Lower leg skin (tissue), 4 donors: ENCODE measurements around the gene ATP8B4. TPM values are rescaled to one million over a fixed set of nuclear protein-coding genes. Genes with fewer than 3 reads are reported as not detected.

Experiments used
- DNase-seq, 2 donors: peaks; one replicate each; pipeline ENCODE4 v3.0.0-alpha.2; 2019; ENCODE audit warnings: low spot score in 2 of 2
- H3K4me3 ChIP-seq: fragments of 200-600 bp; sonication (generic); 2 replicates; pipeline ENCODE4 v1.5.1; 2017; ENCODE audit warnings: mild to moderate bottlenecking, low read depth; ENCODE audit not compliant: poor library complexity, severe bottlenecking
- POLR2A ChIP-seq, 2 donors: fragments of 450-650 bp; IDR thresholded peaks; one replicate each; pipeline ENCODE4 v1.6.1; 2016 to 2017; ENCODE audit warnings: antibody characterized with exemption in 2 of 2, mild to moderate bottlenecking in 1 of 2, moderate library complexity in 1 of 2
- WGBS, 2 donors: methylation state at CpG; one replicate each; pipeline ENCODE4 v1.1.5; 2018; 5-methylcytosine and 5-hydroxymethylcytosine counted together
- intact Hi-C: fragments of 100-400 bp; cut with DNase I; formaldehyde crosslinking; loops from one replicate; pipeline ENCODE4 v1.15.0; 2023; ENCODE audit warnings: low total_unique reads
- total RNA-seq, 4 donors: library from RNA; depleted of rRNA; stranded (reverse); fragments of >200 nt; gene quantifications; one replicate each; pipeline ENCODE4 v1.1.0, GENCODE V29; 2016
- TF ChIP-seq, protein P1 (sequence below), 3 donors: fragments of 450-650 bp; IDR thresholded peaks; one replicate each; pipeline ENCODE4 v1.5.1; 2016; ENCODE audit warnings: antibody characterized with exemption in 3 of 3, mild to moderate bottlenecking in 3 of 3, moderate library complexity in 2 of 3

ATP8B4 gene
- total RNA-seq, 4 donors from 2014 or later: 1.9 to 6.3 (median 2.9) TPM

DNA sequence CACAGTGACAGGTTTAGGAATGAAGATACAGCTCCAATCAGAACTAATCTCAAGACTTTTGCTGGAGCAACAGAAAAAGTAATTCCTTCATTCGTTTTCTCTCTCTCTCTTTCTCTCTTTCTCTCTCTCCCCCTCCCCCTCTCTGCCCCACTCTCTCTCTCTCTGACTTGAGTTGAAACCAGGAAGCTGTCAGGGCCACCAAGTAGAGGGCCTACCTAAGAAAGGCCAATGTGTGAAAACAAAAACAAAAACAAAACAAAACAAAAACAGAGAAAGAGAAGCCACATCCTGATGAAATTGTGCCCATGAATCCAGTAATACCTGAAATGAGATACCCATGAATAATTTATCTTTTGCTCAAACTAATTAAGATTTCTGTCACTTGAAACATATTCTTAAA is 72.9 kb downstream of the ATP8B4 start:
- DNase-seq: no peak
- no peak overlapping the region for H3K4me3 ChIP-seq
- WGBS, 2 donors: 68 to 91% methylated on average over 1 of the region's 1 CpG
- intact Hi-C loops: no loop called here
- TF ChIP-seq POLR2A (IDR thresholded peaks at IDR 0.05): no peak
- TF ChIP-seq, protein P1, sequence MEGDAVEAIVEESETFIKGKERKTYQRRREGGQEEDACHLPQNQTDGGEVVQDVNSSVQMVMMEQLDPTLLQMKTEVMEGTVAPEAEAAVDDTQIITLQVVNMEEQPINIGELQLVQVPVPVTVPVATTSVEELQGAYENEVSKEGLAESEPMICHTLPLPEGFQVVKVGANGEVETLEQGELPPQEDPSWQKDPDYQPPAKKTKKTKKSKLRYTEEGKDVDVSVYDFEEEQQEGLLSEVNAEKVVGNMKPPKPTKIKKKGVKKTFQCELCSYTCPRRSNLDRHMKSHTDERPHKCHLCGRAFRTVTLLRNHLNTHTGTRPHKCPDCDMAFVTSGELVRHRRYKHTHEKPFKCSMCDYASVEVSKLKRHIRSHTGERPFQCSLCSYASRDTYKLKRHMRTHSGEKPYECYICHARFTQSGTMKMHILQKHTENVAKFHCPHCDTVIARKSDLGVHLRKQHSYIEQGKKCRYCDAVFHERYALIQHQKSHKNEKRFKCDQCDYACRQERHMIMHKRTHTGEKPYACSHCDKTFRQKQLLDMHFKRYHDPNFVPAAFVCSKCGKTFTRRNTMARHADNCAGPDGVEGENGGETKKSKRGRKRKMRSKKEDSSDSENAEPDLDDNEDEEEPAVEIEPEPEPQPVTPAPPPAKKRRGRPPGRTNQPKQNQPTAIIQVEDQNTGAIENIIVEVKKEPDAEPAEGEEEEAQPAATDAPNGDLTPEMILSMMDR (IDR thresholded peaks at IDR 0.05): no peak

DNA sequence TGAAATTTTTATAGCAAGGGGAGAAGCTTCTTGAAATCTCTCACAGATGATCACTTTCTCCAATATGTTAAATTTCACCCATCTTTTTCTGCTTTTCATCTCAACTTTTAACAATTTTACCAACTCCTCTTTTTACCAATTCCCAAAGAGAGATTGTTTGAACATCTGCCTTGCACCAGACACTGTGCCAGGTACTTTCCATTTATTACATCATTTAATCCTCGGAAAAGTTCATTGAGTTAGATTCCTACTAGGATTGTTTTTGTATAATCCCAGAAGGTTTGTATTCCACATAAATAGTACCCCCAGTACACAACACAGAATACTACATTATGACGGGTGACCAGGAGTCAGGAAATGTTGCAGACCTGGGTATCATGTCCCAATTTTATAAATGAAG is 74.1 kb downstream of the ATP8B4 start:
- H3K4me3 ChIP-seq: no peak overlapping the region
- WGBS, 2 donors: 10 to 17% methylated on average over 2 of the region's 2 CpGs
- intact Hi-C loops: no loop called here
- DNase-seq: no peak
- no peak for TF ChIP-seq POLR2A (IDR thresholded peaks at IDR 0.05)
- TF ChIP-seq, protein P1 (IDR thresholded peaks at IDR 0.05): no peak

DNA sequence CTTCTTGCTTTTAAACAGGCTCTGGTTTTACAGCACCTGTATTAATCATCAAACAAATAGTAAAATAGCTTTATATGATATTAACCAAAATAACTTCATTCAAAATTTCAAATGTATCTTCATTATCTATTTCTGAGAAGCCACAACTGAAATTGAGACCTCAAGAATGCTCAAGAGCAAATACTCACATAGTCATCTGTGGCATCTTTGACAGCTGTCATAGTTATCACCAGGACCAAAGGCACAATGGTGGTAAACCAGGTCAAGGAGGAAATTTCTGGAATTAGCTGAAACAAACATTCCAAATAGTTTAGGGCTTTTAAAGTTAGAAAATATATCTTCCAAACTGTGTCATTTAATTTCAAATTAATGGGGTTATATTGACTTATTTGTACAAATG is 74.6 kb downstream of the ATP8B4 start:
- no peak for DNase-seq
- intact Hi-C loops: no loop called here
- no peak overlapping the region for H3K4me3 ChIP-seq
- TF ChIP-seq POLR2A (IDR thresholded peaks at IDR 0.05): no peak
- TF ChIP-seq, protein P1 (IDR thresholded peaks at IDR 0.05): no peak

DNA sequence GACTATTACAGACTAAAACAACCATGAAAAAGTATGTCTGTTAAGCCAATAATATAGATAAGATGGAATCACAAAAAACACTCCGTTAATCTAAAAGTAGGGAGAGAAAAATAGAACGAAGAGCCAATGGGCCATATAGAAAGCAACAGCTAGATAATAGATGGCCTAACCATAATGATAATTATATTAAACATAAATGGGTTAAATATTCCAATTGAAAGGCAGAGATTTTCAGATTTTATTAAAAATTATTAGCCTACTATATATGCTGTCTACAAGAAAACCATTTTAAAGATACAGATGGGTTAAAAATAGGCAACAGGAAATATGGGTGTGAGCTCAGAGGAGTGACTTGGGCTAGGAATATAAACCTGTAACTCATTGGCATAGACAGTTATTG is 76.3 kb downstream of the ATP8B4 start:
- H3K4me3 ChIP-seq: no peak overlapping the region
- intact Hi-C loops: no loop called here
- TF ChIP-seq, protein P1 (IDR thresholded peaks at IDR 0.05): no peak
- no peak for TF ChIP-seq POLR2A (IDR thresholded peaks at IDR 0.05)
- WGBS, 2 donors: 93 to 98% methylated on average over 2 of the region's 2 CpGs
- no peak for DNase-seq

DNA sequence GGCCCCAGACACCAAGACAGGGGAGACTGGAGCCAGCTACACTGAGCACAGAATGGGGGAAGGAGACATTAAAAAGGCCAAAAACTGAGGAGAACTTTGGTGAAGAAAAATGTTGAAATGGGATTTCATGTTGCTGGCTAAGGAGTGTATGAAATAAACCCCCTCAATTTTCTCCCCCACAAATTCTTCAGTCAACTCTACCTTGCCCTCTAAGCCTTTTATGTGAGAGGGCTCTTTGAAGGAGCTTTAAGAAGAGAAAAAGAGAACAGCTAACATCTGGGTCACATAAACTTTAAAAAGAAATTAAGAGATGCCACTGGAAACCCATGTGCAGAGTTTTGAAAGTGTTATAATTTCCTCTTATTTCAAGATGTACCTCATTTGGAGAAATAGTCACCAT is 88.6 kb downstream of the ATP8B4 start:
- TF ChIP-seq POLR2A (IDR thresholded peaks at IDR 0.05): no peak
- TF ChIP-seq, protein P1 (IDR thresholded peaks at IDR 0.05): no peak
- no peak for DNase-seq
- intact Hi-C loops: no loop called here
- no peak overlapping the region for H3K4me3 ChIP-seq

DNA sequence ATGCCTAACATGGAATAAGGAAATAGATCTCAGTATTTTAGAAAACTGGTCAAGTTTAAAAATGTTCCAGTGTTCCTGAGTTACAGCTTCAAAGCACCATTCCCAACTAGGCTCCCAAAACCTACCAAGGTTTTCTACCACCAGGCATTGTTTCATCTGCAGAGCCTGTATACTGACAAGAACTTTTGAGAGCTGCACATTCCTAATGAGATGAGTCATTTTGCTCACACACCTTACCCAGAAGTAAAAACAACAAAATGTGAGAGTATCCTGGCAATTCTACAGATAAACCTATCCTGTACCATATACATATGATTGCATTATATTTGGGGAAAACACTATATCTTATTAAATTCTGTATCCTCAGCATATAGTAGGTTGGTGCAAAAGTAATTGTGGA is 90.7 kb downstream of the ATP8B4 start:
- no peak for DNase-seq
- TF ChIP-seq POLR2A (IDR thresholded peaks at IDR 0.05): no peak
- TF ChIP-seq, protein P1 (IDR thresholded peaks at IDR 0.05): no peak
- intact Hi-C loops: no loop called here
- H3K4me3 ChIP-seq: no peak overlapping the region
